ENCODE measurements around the gene CXCL14. TPM values are rescaled to one million over a fixed set of nuclear protein-coding genes. Genes with fewer than 3 reads are reported as not detected.

The CXCL14 gene
- total and polyA plus RNA-seq, 2 of the 13 experiments (the other 11 are each of a cell fraction or from before 2014, with no cell fraction given), result not detected

- TF ChIP-seq ZSCAN29 (CRISPR knock-in tag; conservative IDR thresholded peaks at IDR 0.05), result no peak
- no peak for TF ChIP-seq MAFG (CRISPR knock-in tag; IDR thresholded peaks at IDR 0.05)
- TF ChIP-seq, protein P1, sequence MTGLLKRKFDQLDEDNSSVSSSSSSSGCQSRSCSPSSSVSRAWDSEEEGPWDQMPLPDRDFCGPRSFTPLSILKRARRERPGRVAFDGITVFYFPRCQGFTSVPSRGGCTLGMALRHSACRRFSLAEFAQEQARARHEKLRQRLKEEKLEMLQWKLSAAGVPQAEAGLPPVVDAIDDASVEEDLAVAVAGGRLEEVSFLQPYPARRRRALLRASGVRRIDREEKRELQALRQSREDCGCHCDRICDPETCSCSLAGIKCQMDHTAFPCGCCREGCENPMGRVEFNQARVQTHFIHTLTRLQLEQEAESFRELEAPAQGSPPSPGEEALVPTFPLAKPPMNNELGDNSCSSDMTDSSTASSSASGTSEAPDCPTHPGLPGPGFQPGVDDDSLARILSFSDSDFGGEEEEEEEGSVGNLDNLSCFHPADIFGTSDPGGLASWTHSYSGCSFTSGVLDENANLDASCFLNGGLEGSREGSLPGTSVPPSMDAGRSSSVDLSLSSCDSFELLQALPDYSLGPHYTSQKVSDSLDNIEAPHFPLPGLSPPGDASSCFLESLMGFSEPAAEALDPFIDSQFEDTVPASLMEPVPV (CRISPR knock-in tag; IDR thresholded peaks at IDR 0.05), result no peak
- TF ChIP-seq GABPA (IDR thresholded peaks at IDR 0.05; ENCODE audit: low read depth, low read length), result no peak
- TF ChIP-seq GABPA (CRISPR knock-in tag; IDR thresholded peaks at IDR 0.05; ENCODE audit: low read depth), result no peak
- TF ChIP-seq NONO (IDR thresholded peaks at IDR 0.05), result no peak
- TF ChIP-seq NONO (CRISPR knock-in tag; conservative IDR thresholded peaks at IDR 0.05), result no peak
Measured at GRCh38 chr5:135601466-135601865, 22.7 kb upstream of the CXCL14 start (continued).

- in situ Hi-C loops (cut with HindIII; ENCODE audit: extremely low pct_ligation_motif_present, low pct_unique_long_range_greater_than_20kb), result no loop called here
- FAIRE-seq, result no peak
- H2AFZ ChIP-seq (ENCODE audit: low read length), result no peak overlapping the region
- ChIA-PET CTCF (ENCODE audit: low intra/inter-chr PET ratio, low total read pairs) (no interaction called here), POLR2A (no interaction called here)
- no peak overlapping the region for H3K4me2 ChIP-seq (ENCODE audit: low read depth, low read length)
- BruUV-seq (replicated peaks), result no TSS peak
- H3K9ac ChIP-seq (ENCODE audit: insufficient read depth, low read depth, low read length), result no peak overlapping the region
- H3K36me3 ChIP-seq (replicated peaks in 1 of 2; ENCODE audit: control insufficient read depth in 1 of 2, insufficient read depth in 2 of 2, low read length in 2 of 2), result no peaks in the 10 kb centered on the region
- H3K27me3 ChIP-seq (ENCODE audit: control insufficient read depth in 1 of 2, insufficient read depth in 2 of 2, low read length in 2 of 2), result peaks cover 2 to 4% of the 10 kb centered on the region in 2 experiments; a peak in 3 of 5 replicates
- no peaks in the 10 kb centered on the region for H3K9me3 ChIP-seq (ENCODE audit: low read length)
- no peaks in the 10 kb centered on the region for H3K79me2 ChIP-seq (ENCODE audit: insufficient read depth, low read length)
- no peaks in the 10 kb centered on the region for H4K20me1 ChIP-seq (ENCODE audit: insufficient read depth, low read length)
- H3K4me1 ChIP-seq (ENCODE audit: insufficient read depth, low read length), result peaks cover 13% of the 10 kb centered on the region; the same call in 1 of the 2 replicates
- 56% methylated on average over 6 of the region's 6 CpGs for WGBS (ENCODE audit: low lambda C conversion rate)
- no peak overlapping the region for H3K27ac ChIP-seq (ENCODE audit: extremely low read length, insufficient read depth, low read length)
- ATAC-seq, result no peak
- intact Hi-C loops (cut with micrococcal nuclease; ENCODE audit: unreplicated experiment), result no loop called here
- H3K4me3 ChIP-seq (replicated peaks in 1 of 3; ENCODE audit: insufficient read depth in 1 of 3, low read depth in 2 of 3, low read length in 3 of 3), result no peak overlapping the region
- no peak for DNase-seq (ENCODE audit: low spot score)
- TF ChIP-seq, protein P2, sequence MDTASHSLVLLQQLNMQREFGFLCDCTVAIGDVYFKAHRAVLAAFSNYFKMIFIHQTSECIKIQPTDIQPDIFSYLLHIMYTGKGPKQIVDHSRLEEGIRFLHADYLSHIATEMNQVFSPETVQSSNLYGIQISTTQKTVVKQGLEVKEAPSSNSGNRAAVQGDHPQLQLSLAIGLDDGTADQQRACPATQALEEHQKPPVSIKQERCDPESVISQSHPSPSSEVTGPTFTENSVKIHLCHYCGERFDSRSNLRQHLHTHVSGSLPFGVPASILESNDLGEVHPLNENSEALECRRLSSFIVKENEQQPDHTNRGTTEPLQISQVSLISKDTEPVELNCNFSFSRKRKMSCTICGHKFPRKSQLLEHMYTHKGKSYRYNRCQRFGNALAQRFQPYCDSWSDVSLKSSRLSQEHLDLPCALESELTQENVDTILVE (CRISPR knock-in tag; IDR thresholded peaks at IDR 0.05), result no peak
- TF ChIP-seq, protein P3, sequence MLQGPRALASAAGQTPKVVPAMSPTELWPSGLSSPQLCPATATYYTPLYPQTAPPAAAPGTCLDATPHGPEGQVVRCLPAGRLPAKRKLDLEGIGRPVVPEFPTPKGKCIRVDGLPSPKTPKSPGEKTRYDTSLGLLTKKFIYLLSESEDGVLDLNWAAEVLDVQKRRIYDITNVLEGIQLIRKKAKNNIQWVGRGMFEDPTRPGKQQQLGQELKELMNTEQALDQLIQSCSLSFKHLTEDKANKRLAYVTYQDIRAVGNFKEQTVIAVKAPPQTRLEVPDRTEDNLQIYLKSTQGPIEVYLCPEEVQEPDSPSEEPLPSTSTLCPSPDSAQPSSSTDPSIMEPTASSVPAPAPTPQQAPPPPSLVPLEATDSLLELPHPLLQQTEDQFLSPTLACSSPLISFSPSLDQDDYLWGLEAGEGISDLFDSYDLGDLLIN (CRISPR knock-in tag; IDR thresholded peaks at IDR 0.05; ENCODE audit: borderline replicate concordance), result no peak
- TF ChIP-seq, protein P4, sequence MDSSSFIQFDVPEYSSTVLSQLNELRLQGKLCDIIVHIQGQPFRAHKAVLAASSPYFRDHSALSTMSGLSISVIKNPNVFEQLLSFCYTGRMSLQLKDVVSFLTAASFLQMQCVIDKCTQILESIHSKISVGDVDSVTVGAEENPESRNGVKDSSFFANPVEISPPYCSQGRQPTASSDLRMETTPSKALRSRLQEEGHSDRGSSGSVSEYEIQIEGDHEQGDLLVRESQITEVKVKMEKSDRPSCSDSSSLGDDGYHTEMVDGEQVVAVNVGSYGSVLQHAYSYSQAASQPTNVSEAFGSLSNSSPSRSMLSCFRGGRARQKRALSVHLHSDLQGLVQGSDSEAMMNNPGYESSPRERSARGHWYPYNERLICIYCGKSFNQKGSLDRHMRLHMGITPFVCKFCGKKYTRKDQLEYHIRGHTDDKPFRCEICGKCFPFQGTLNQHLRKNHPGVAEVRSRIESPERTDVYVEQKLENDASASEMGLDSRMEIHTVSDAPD (CRISPR knock-in tag; IDR thresholded peaks at IDR 0.05), result no peak
- no peak for TF ChIP-seq ATF6 (CRISPR knock-in tag; conservative IDR thresholded peaks at IDR 0.05)
- no peak for TF ChIP-seq HNRNPL (IDR thresholded peaks at IDR 0.05; ENCODE audit: low read depth, low read length)
- TF ChIP-seq PAF1 (CRISPR knock-in tag; IDR thresholded peaks at IDR 0.05), result no peak
- TF ChIP-seq, protein P5, sequence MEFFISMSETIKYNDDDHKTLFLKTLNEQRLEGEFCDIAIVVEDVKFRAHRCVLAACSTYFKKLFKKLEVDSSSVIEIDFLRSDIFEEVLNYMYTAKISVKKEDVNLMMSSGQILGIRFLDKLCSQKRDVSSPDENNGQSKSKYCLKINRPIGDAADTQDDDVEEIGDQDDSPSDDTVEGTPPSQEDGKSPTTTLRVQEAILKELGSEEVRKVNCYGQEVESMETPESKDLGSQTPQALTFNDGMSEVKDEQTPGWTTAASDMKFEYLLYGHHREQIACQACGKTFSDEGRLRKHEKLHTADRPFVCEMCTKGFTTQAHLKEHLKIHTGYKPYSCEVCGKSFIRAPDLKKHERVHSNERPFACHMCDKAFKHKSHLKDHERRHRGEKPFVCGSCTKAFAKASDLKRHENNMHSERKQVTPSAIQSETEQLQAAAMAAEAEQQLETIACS (CRISPR knock-in tag; IDR thresholded peaks at IDR 0.05), result no peak
- no peak for TF ChIP-seq MAFK (conservative IDR thresholded peaks at IDR 0.05 in 1 of 2, IDR thresholded peaks at IDR 0.05 in 1 of 2; ENCODE audit: low read length in 2 of 2)
Measured at GRCh38 chr5:135600971-135601381, 22.2 kb upstream of the CXCL14 start.

Data from HepG2 (cell line).